Measurements from ENCODE around the gene KCNH5.

The KCNH5 gene

DNA sequence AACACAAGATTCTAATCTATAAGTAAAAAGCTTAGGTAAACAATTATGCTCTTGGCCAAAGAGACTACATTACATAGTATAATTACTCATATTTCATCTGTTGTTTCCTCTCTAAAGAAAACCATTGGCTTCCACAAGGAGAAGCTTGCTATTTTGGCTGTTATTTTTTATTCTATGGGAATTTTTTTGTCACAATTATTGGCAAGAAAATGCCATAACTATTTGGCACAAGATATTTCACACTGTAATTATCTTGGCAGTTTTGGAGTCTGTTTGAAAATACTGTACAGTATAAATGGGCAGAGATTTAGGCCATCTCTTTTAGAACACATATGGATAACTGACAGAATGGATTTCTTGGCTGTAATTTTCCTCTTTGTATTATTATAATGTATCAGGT is 51.2 kb downstream of the KCNH5 start:
- TF ChIP-seq, protein P1, sequence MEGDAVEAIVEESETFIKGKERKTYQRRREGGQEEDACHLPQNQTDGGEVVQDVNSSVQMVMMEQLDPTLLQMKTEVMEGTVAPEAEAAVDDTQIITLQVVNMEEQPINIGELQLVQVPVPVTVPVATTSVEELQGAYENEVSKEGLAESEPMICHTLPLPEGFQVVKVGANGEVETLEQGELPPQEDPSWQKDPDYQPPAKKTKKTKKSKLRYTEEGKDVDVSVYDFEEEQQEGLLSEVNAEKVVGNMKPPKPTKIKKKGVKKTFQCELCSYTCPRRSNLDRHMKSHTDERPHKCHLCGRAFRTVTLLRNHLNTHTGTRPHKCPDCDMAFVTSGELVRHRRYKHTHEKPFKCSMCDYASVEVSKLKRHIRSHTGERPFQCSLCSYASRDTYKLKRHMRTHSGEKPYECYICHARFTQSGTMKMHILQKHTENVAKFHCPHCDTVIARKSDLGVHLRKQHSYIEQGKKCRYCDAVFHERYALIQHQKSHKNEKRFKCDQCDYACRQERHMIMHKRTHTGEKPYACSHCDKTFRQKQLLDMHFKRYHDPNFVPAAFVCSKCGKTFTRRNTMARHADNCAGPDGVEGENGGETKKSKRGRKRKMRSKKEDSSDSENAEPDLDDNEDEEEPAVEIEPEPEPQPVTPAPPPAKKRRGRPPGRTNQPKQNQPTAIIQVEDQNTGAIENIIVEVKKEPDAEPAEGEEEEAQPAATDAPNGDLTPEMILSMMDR (IDR thresholded peaks at IDR 0.05; ENCODE audit: unreplicated experiment in 3 of 3) = no peak
- H3K4me1 Mint-ChIP-seq = no peaks in the 10 kb centered on the region
- no peaks in the 10 kb centered on the region for H3K27me3 Mint-ChIP-seq (ENCODE audit: low read depth)
- no peak overlapping the region for H3K4me3 Mint-ChIP-seq
- H3K27ac Mint-ChIP-seq = no peak overlapping the region
- H3K36me3 Mint-ChIP-seq (ENCODE audit: low read depth) = no peaks in the 10 kb centered on the region
- H3K9me3 Mint-ChIP-seq = peaks cover 2% of the 10 kb centered on the region

GRCh38 chr14:62988967-62989366 is 56.3 kb downstream of the KCNH5 start:
- TF ChIP-seq, protein P1 (IDR thresholded peaks at IDR 0.05; ENCODE audit: unreplicated experiment in 3 of 3) = no peak
- H3K36me3 Mint-ChIP-seq (ENCODE audit: low read depth) = no peaks in the 10 kb centered on the region
- H3K27me3 Mint-ChIP-seq (ENCODE audit: low read depth) = peaks cover 4% of the 10 kb centered on the region
- peaks cover 2% of the 10 kb centered on the region for H3K9me3 Mint-ChIP-seq
- H3K4me1 Mint-ChIP-seq = no peaks in the 10 kb centered on the region
- no peak overlapping the region for H3K4me3 Mint-ChIP-seq
- H3K27ac Mint-ChIP-seq = no peak overlapping the region

DNA sequence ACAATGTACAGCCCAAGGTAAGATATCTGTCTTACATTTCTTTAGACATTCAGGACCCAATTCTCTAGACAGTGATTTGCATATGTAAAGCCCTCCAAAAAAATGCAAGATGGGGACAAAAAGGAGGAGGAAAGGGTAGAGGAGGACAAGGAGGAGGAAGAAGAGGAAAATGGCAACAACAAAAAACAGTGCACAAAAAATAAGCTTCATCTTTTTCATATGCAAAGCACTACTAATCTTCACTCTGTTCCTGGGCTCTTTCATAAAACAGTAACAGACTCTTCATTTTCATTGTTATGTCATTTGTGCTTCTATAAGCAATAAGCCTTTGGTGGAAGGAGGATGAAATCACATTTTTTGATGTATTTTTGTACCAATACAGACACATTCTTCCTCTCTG is 61.4 kb downstream of the KCNH5 start:
- no peaks in the 10 kb centered on the region for H3K36me3 Mint-ChIP-seq (ENCODE audit: low read depth)
- no peaks in the 10 kb centered on the region for H3K9me3 Mint-ChIP-seq
- no peaks in the 10 kb centered on the region for H3K4me1 Mint-ChIP-seq
- H3K27ac Mint-ChIP-seq = no peak overlapping the region
- peaks cover 4% of the 10 kb centered on the region for H3K27me3 Mint-ChIP-seq (ENCODE audit: low read depth)
- H3K4me3 Mint-ChIP-seq = no peak overlapping the region
- TF ChIP-seq, protein P1 (IDR thresholded peaks at IDR 0.05; ENCODE audit: unreplicated experiment in 3 of 3) = no peak

DNA sequence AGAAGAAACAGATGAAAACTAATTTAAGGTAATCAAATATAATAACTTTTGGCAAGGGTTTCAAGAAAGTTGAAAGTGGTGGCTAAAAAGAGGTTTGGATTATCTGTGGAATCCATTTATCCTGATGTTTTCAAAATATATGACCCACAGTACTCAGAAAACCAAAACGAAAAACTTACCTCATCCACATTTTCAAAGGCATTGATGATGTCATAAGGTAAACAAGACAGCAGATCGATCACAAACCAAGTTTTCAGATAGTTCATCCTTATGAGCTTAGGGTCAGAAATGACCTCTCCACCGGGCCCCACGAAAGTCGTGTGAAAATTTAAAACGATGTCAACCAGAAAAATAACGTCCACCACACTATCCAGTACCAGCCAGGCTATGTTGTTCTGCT is 64.6 kb downstream of the KCNH5 start:
- H3K27ac Mint-ChIP-seq = no peak overlapping the region
- H3K36me3 Mint-ChIP-seq (ENCODE audit: low read depth) = no peaks in the 10 kb centered on the region
- no peak overlapping the region for H3K4me3 Mint-ChIP-seq
- no peaks in the 10 kb centered on the region for H3K4me1 Mint-ChIP-seq
- H3K27me3 Mint-ChIP-seq (ENCODE audit: low read depth) = peaks cover under 1% of the 10 kb centered on the region
- H3K9me3 Mint-ChIP-seq = no peaks in the 10 kb centered on the region
- TF ChIP-seq, protein P1 (IDR thresholded peaks at IDR 0.05; ENCODE audit: unreplicated experiment in 3 of 3) = no peak

GRCh38 chr14:62957562-62957961 is 87.7 kb downstream of the KCNH5 start:
- Mint-ChIP-seq H3K27ac (no peak overlapping the region), H3K36me3 (ENCODE audit: low read depth) (no peaks in the 10 kb centered on the region), H3K4me3 (no peak overlapping the region), H3K27me3 (ENCODE audit: low read depth) (no peaks in the 10 kb centered on the region), H3K4me1 (no peaks in the 10 kb centered on the region), H3K9me3 (no peaks in the 10 kb centered on the region)
- TF ChIP-seq, protein P1 (IDR thresholded peaks at IDR 0.05; ENCODE audit: unreplicated experiment in 3 of 3) = no peak

GRCh38 chr14:62956413-62956812 is 88.8 kb downstream of the KCNH5 start:
- Mint-ChIP-seq H3K27me3 (ENCODE audit: low read depth) (no peaks in the 10 kb centered on the region), H3K9me3 (no peaks in the 10 kb centered on the region), H3K4me3 (no peak overlapping the region), H3K27ac (no peak overlapping the region), H3K36me3 (ENCODE audit: low read depth) (no peaks in the 10 kb centered on the region), H3K4me1 (no peaks in the 10 kb centered on the region)
- TF ChIP-seq, protein P1 (IDR thresholded peaks at IDR 0.05; ENCODE audit: unreplicated experiment in 3 of 3) = no peak

All from nephron (organoid).